ENCODE data around the gene CES2. TPM values are rescaled to one million over a fixed set of nuclear protein-coding genes. Genes with fewer than 3 reads are reported as not detected.
A peak's percentile ranks its signal among the peaks of the same experiment; 100 is the strongest.

Gene CES2
- total and polyA plus RNA-seq, 9 of the 15 experiments (the other 6 are each of a cell fraction or from before 2014, with no cell fraction given) = 2.2 to 37.9 (median 24.4) TPM

- TF ChIP-seq CTCF (IDR thresholded peaks at IDR 0.05 in 2 of 3, conservative IDR thresholded peaks at IDR 0.05 in 1 of 3; ENCODE audit: insufficient read depth in 2 of 3, low read depth in 1 of 3, low read length in 3 of 3) (no peak), ZNF707 (CRISPR knock-in tag; conservative IDR thresholded peaks at IDR 0.05) (no peak), MEF2D (tag; conservative IDR thresholded peaks at IDR 0.05; ENCODE audit: low read depth) (0 out of 2 replicates have a peak, but pooled peaks have one; percentile 39), KLF6 (CRISPR knock-in tag; IDR thresholded peaks at IDR 0.05; ENCODE audit: borderline replicate concordance) (no peak), BRF1 (IDR thresholded peaks at IDR 0.05; ENCODE audit: borderline replicate concordance, extremely low read depth, insufficient read length) (no peak), SNAPC5 (CRISPR knock-in tag; IDR thresholded peaks at IDR 0.05) (no peak), ELF4 (CRISPR knock-in tag; IDR thresholded peaks at IDR 0.05) (0 out of 2 replicates have a peak, but pooled peaks have one; percentile 54), CBX5 (IDR thresholded peaks at IDR 0.05; ENCODE audit: borderline replicate concordance, low read depth) (no peak), ZNF639 (CRISPR knock-in tag; conservative IDR thresholded peaks at IDR 0.05 in 1 of 2, IDR thresholded peaks at IDR 0.05 in 1 of 2) (no peak), SOX6 (IDR thresholded peaks at IDR 0.05) (no peak), ARID1B (IDR thresholded peaks at IDR 0.05) (no peak), IRF1 (CRISPR knock-in tag; IDR thresholded peaks at IDR 0.05; ENCODE audit: borderline replicate concordance) (no peak)
- TF ChIP-seq, protein P1, sequence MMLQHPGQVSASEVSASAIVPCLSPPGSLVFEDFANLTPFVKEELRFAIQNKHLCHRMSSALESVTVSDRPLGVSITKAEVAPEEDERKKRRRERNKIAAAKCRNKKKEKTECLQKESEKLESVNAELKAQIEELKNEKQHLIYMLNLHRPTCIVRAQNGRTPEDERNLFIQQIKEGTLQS (IDR thresholded peaks at IDR 0.05) = no peak
- TF ChIP-seq, protein P1 (CRISPR knock-in tag; conservative IDR thresholded peaks at IDR 0.05) = no peak
- TF ChIP-seq, protein P2, sequence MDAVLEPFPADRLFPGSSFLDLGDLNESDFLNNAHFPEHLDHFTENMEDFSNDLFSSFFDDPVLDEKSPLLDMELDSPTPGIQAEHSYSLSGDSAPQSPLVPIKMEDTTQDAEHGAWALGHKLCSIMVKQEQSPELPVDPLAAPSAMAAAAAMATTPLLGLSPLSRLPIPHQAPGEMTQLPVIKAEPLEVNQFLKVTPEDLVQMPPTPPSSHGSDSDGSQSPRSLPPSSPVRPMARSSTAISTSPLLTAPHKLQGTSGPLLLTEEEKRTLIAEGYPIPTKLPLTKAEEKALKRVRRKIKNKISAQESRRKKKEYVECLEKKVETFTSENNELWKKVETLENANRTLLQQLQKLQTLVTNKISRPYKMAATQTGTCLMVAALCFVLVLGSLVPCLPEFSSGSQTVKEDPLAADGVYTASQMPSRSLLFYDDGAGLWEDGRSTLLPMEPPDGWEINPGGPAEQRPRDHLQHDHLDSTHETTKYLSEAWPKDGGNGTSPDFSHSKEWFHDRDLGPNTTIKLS (IDR thresholded peaks at IDR 0.05; ENCODE audit: borderline replicate concordance, low read depth) = no peak
- TF ChIP-seq, protein P3, sequence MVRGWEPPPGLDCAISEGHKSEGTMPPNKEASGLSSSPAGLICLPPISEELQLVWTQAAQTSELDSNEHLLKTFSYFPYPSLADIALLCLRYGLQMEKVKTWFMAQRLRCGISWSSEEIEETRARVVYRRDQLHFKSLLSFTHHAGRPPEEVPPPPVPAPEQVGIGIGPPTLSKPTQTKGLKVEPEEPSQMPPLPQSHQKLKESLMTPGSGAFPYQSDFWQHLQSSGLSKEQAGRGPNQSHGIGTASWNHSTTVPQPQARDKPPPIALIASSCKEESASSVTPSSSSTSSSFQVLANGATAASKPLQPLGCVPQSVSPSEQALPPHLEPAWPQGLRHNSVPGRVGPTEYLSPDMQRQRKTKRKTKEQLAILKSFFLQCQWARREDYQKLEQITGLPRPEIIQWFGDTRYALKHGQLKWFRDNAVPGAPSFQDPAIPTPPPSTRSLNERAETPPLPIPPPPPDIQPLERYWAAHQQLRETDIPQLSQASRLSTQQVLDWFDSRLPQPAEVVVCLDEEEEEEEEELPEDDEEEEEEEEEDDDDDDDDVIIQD (CRISPR knock-in tag; IDR thresholded peaks at IDR 0.05) = no peak
These were observed 34.4 kb upstream of the CES2 start (continued) for GRCh38 chr16:66900721-66901441.
